H9 (cell line): ENCODE measurements around the gene NUTF2. TPM values are rescaled to one million over a fixed set of nuclear protein-coding genes. Genes with fewer than 3 reads are reported as not detected.

Source experiments
- DNase-seq: peaks from one replicate; pipeline ENCODE4 v3.0.0-alpha.2; 2017
- H2AFZ ChIP-seq: one replicate; pipeline ENCODE4 v1.6.1; 2013; ENCODE audit warnings: mild to moderate bottlenecking, low read length, control low read depth, moderate library complexity
- H2AK5ac ChIP-seq: 2 replicates; pipeline ENCODE4 v1.6.1; 2013; ENCODE audit warnings: low read length, control low read depth, mixed read lengths; ENCODE audit not compliant: insufficient read length
- H2BK120ac ChIP-seq: one replicate; pipeline ENCODE4 v1.6.1; 2013; ENCODE audit warnings: low read depth, mild to moderate bottlenecking, low read length, control low read depth, inconsistent platforms; ENCODE audit not compliant: poor library complexity, severe bottlenecking
- H2BK12ac ChIP-seq: 2 replicates; pipeline ENCODE4 v1.6.1; 2013; ENCODE audit warnings: low read length, control low read depth, mixed read lengths, low read depth; ENCODE audit not compliant: insufficient read length
- H2BK15ac ChIP-seq: 2 replicates; pipeline ENCODE4 v1.6.1; 2013; ENCODE audit warnings: low read depth, low read length, control low read depth
- H2BK20ac ChIP-seq: one replicate; pipeline ENCODE4 v1.6.1; 2013; ENCODE audit warnings: low read depth, mild to moderate bottlenecking, low read length, control low read depth, inconsistent platforms; ENCODE audit not compliant: poor library complexity, severe bottlenecking
- H2BK5ac ChIP-seq: 2 replicates; pipeline ENCODE4 v1.6.1; 2013; ENCODE audit warnings: low read length, control low read depth, mixed read lengths; ENCODE audit not compliant: insufficient read length
- H3K14ac ChIP-seq: 2 replicates; pipeline ENCODE4 v1.6.1; 2013; ENCODE audit warnings: low read length, control low read depth; ENCODE audit not compliant: insufficient read depth
- H3K18ac ChIP-seq: 2 replicates; pipeline ENCODE4 v1.6.1; 2013; ENCODE audit warnings: low read depth, mild to moderate bottlenecking, mixed read lengths, low read length, control low read depth; ENCODE audit not compliant: insufficient read length
- H3K23ac ChIP-seq: 2 replicates; pipeline ENCODE4 v1.6.1; 2013; ENCODE audit warnings: low read length, control low read depth, mixed read lengths, low read depth; ENCODE audit not compliant: insufficient read length
- H3K23me2 ChIP-seq: 2 replicates; pipeline ENCODE4 v1.6.1; 2013; ENCODE audit warnings: low read depth, mild to moderate bottlenecking, mixed read lengths, low read length, control low read depth; ENCODE audit not compliant: insufficient read length, poor library complexity, severe bottlenecking
- H3K27ac ChIP-seq: 2 replicates; pipeline ENCODE4 v1.5.1; 2013; ENCODE audit warnings: low read length, control low read depth, mixed read lengths, low read depth; ENCODE audit not compliant: insufficient read length
- H3K27me3 ChIP-seq: 2 replicates; pipeline ENCODE4 v1.6.1; 2013; ENCODE audit warnings: low read length, control low read depth, inconsistent platforms; ENCODE audit not compliant: insufficient read depth
- H3K4ac ChIP-seq: 2 replicates; pipeline ENCODE4 v1.6.1; 2013; ENCODE audit warnings: low read depth, mild to moderate bottlenecking, control low read depth, inconsistent platforms, low read length, moderate library complexity
- H3K4me1 ChIP-seq: 2 replicates; pipeline ENCODE4 v1.6.1; 2013; ENCODE audit warnings: low read length, control low read depth, inconsistent platforms; ENCODE audit not compliant: insufficient read depth
- H3K4me2 ChIP-seq: 2 replicates; pipeline ENCODE4 v1.6.1; 2013; ENCODE audit warnings: low read length, control low read depth, mixed read lengths; ENCODE audit not compliant: insufficient read length, insufficient read depth
- H3K56ac ChIP-seq: 2 replicates; pipeline ENCODE4 v1.6.1; 2013; ENCODE audit warnings: low read depth, mild to moderate bottlenecking, mixed read lengths, low read length, control low read depth; ENCODE audit not compliant: insufficient read length
- H3K79me1 ChIP-seq: 2 replicates; pipeline ENCODE4 v1.6.1; 2013; ENCODE audit warnings: low read depth, mild to moderate bottlenecking, moderate library complexity, low read length, control low read depth, inconsistent platforms; ENCODE audit not compliant: insufficient read depth, poor library complexity, severe bottlenecking
- H3K79me2 ChIP-seq: 2 replicates; pipeline ENCODE4 v1.6.1; 2013; ENCODE audit warnings: low read length, control low read depth, inconsistent platforms; ENCODE audit not compliant: insufficient read depth
- H3K9ac ChIP-seq: 2 replicates; pipeline ENCODE4 v1.6.1; 2013; ENCODE audit warnings: low read length, control low read depth, mixed read lengths; ENCODE audit not compliant: insufficient read length; ENCODE audit errors: extremely low read depth
- H3K9me3 ChIP-seq: one replicate; pipeline ENCODE4 v1.6.1; 2013; ENCODE audit warnings: low read depth, low read length, inconsistent platforms; ENCODE audit not compliant: control insufficient read depth
- H3T11ph ChIP-seq: one replicate; pipeline ENCODE4 v1.6.1; 2013; ENCODE audit warnings: mild to moderate bottlenecking, low read length, control low read depth, inconsistent platforms
- H4K20me1 ChIP-seq: one replicate; pipeline ENCODE4 v1.6.1; 2013; ENCODE audit not compliant: control insufficient read depth, insufficient read length, insufficient read depth
- H4K5ac ChIP-seq: 2 replicates; pipeline ENCODE4 v1.6.1; 2013; ENCODE audit warnings: low read depth, mild to moderate bottlenecking, mixed read lengths, low read length, control low read depth; ENCODE audit not compliant: insufficient read length
- H4K8ac ChIP-seq: replicated peaks from 2 replicates; pipeline ENCODE4 v1.6.1; 2013; ENCODE audit warnings: low read length, control low read depth, mixed read lengths, low read depth; ENCODE audit not compliant: insufficient read length
- H4K91ac ChIP-seq: 2 replicates; pipeline ENCODE4 v1.6.1; 2013; ENCODE audit warnings: low read depth, mild to moderate bottlenecking, moderate library complexity, mixed read lengths, low read length, control low read depth; ENCODE audit not compliant: insufficient read length
- H3K27ac Mint-ChIP-seq, 3 experiments: 2 replicates in 2 of 3; 3 replicates in 1 of 3; pipeline ENCODE4 v1.8.0; 2020 to 2021; ENCODE audit warnings: mixed read lengths in 3 of 3, mild to moderate bottlenecking in 1 of 3, moderate library complexity in 1 of 3
- H3K27me3 Mint-ChIP-seq: 2 replicates; pipeline ENCODE4 v1.8.0; 2021; ENCODE audit warnings: low read depth, mild to moderate bottlenecking, moderate library complexity, mixed read lengths
- H3K36me3 Mint-ChIP-seq, 3 experiments: 2 replicates in 2 of 3; 3 replicates in 1 of 3; pipeline ENCODE4 v1.8.0; 2020 to 2021; ENCODE audit warnings: low read depth in 3 of 3, mixed read lengths in 3 of 3; ENCODE audit not compliant: insufficient read depth in 1 of 3
- H3K4me1 Mint-ChIP-seq, 2 experiments: 2 replicates each; pipeline ENCODE4 v1.8.0; 2020; ENCODE audit warnings: mixed read lengths in 2 of 2
- H3K4me3 Mint-ChIP-seq, 2 experiments: 2 replicates in 1 of 2; 3 replicates in 1 of 2; pipeline ENCODE4 v1.8.0; 2020 to 2021; ENCODE audit warnings: mild to moderate bottlenecking in 2 of 2, mixed read lengths in 2 of 2, moderate library complexity in 1 of 2
- H3K9me3 Mint-ChIP-seq, 2 experiments: 2 replicates in 1 of 2; 3 replicates in 1 of 2; pipeline ENCODE4 v1.8.0; 2020; ENCODE audit warnings: mild to moderate bottlenecking in 2 of 2, mixed read lengths in 2 of 2, moderate library complexity in 1 of 2
- CTCF ChIP-seq: fragments of 200-600 bp; sonication (generic); conservative IDR thresholded peaks from 3 replicates; pipeline ENCODE4 v1.8.0; 2021; ENCODE audit warnings: antibody characterized with exemption, mild to moderate bottlenecking
- WGBS: extraction: QIAGEN DNeasy Blood & Tissue Kit; methylation state at CpG from one replicate; pipeline ENCODE4 v1.1.7; 2013; ENCODE audit warnings: missing lambda C conversion rate, low lambda C conversion rate, mixed read lengths; ENCODE audit not compliant: insufficient read length; ENCODE audit errors: extremely low coverage; 5-methylcytosine and 5-hydroxymethylcytosine counted together
- total RNA-seq: library from RNA; stranded (reverse); gene quantifications from 2 replicates; pipeline ENCODE4 v1.2.1, GENCODE V29; 2021

NUTF2 gene
- total RNA-seq, 1 experiment from 2014 or later, result 198 TPM

- Histone ChIP-seq H3K4ac (peak overlapping the region; percentile 5; the same call in 1 of the 2 replicates), H3K79me2 (peaks cover 49% of the 10 kb centered on the region; the same call in 1 of the 2 replicates), H3K56ac (no peak overlapping the region), H2AFZ (no peak overlapping the region), H3K9ac (no peak overlapping the region), H3K23ac (no peak overlapping the region), H3K27ac (no peak overlapping the region), H4K5ac (no peak overlapping the region), H3K27me3 (no peaks in the 10 kb centered on the region), H3K14ac (peak overlapping the region; percentile 77; the same call in 1 of the 2 replicates), H2BK20ac (no peak overlapping the region), H3K79me1 (peaks cover 5% of the 10 kb centered on the region), H3K4me1 (peaks cover 6% of the 10 kb centered on the region; the same call in 1 of the 2 replicates), H2BK5ac (no peak overlapping the region), H3T11ph (no peak overlapping the region), H2AK5ac (no peak overlapping the region), H2BK120ac (no peak overlapping the region), H3K4me2 (no peak overlapping the region), H2BK12ac (no peak overlapping the region), H3K18ac (peak overlapping the region; percentile 43), H3K9me3 (no peaks in the 10 kb centered on the region), H4K20me1 (no peaks in the 10 kb centered on the region), H2BK15ac (no peak overlapping the region), H3K23me2 (no peaks in the 10 kb centered on the region), H4K91ac (peak overlapping the region; percentile 30), H4K8ac (no peak overlapping the region)
- no peak for DNase-seq
- H3K4me1 Mint-ChIP-seq, result peaks cover 43 to 52% of the 10 kb centered on the region in 2 experiments
- peaks cover 17 to 29% (median 23%) of the 10 kb centered on the region in 3 experiments for H3K36me3 Mint-ChIP-seq
- WGBS, result no CpG with 5 or more reads among the region's 5 CpGs
- H3K4me3 Mint-ChIP-seq, result no peak overlapping the region; a peak in 1 of 5 replicates
- H3K27me3 Mint-ChIP-seq, result no peaks in the 10 kb centered on the region
- H3K27ac Mint-ChIP-seq, result peak overlapping the region; percentile 85 to 95 (median 95); a peak in 6 of 7 replicates
- no peaks in the 10 kb centered on the region for H3K9me3 Mint-ChIP-seq
- no peak for TF ChIP-seq CTCF
Measured at GRCh38 chr16:67856927-67857546, 10.3 kb downstream of the NUTF2 start.
